Stimulated activated CD8-positive, alpha-beta memory T cell treated with anti-CD3 and anti-CD28 coated beads, Interleukin-7, amount 100 ng/mL, for 1 hour (primary cell): Measurements from ENCODE around the gene PLA2G4B.

ENCODE experiments used
- DNase-seq, 2 donors: peaks; one replicate each; pipeline ENCODE4 v3.0.0-alpha.2; 2020; ENCODE audit warnings: low read depth in 2 of 2

The PLA2G4B gene

GRCh38 chr15:41886741-41887140, 48.1 kb downstream of the PLA2G4B start:
- no peak for DNase-seq

GRCh38 chr15:41887161-41887560, 48.5 kb downstream of the PLA2G4B start:
- DNase-seq = no peak

GRCh38 chr15:41887893-41888292, 49.2 kb downstream of the PLA2G4B start:
- DNase-seq = no peak

GRCh38 chr15:41888662-41889253, 50.1 kb downstream of the PLA2G4B start:
- no peak for DNase-seq

GRCh38 chr15:41890050-41890690, 51.5 kb downstream of the PLA2G4B start:
- DNase-seq = no peak

- DNase-seq = no peak
Observed at GRCh38 chr15:41891226-41891625, 52.6 kb downstream of the PLA2G4B start.

- no peak for DNase-seq
Observed at GRCh38 chr15:41891946-41892345, 53.3 kb downstream of the PLA2G4B start.

- DNase-seq = no peak
Observed at GRCh38 chr15:41892621-41893421, 54.2 kb downstream of the PLA2G4B start.

- no peak for DNase-seq
Observed at GRCh38 chr15:41893422-41894250, 55.0 kb downstream of the PLA2G4B start, which contains the start of gene SPTBN5. Gene SPTBN5, minus strand, starts transcription at chr15:41894053. Its CDS starts 556 bp downstream, at chr15:41893497.

GRCh38 chr15:41894251-41894790, 55.7 kb downstream of the PLA2G4B start:
- no peak for DNase-seq

GRCh38 chr15:41894791-41895463, 56.3 kb downstream of the PLA2G4B start:
- peak; percentile 72 to 80 for DNase-seq

- DNase-seq = no peak
Observed at GRCh38 chr15:41895491-41895890, 56.8 kb downstream of the PLA2G4B start.

GRCh38 chr15:41895957-41896356, 57.3 kb downstream of the PLA2G4B start:
- no peak for DNase-seq

GRCh38 chr15:41896566-41896965, 57.9 kb downstream of the PLA2G4B start:
- no peak for DNase-seq

- DNase-seq = no peak
Observed at GRCh38 chr15:41897363-41897799, 58.7 kb downstream of the PLA2G4B start.
